GM19395 (cell line): ENCODE results near the gene BOC.

Source experiments
- ATAC-seq: cut with Tn5 transposase; IDR thresholded peaks from one replicate; pipeline ENCODE4 v1.9.1; 2021; ENCODE audit warnings: mild to moderate bottlenecking, moderate library complexity; ENCODE audit not compliant: unreplicated experiment

The BOC gene

DNA sequence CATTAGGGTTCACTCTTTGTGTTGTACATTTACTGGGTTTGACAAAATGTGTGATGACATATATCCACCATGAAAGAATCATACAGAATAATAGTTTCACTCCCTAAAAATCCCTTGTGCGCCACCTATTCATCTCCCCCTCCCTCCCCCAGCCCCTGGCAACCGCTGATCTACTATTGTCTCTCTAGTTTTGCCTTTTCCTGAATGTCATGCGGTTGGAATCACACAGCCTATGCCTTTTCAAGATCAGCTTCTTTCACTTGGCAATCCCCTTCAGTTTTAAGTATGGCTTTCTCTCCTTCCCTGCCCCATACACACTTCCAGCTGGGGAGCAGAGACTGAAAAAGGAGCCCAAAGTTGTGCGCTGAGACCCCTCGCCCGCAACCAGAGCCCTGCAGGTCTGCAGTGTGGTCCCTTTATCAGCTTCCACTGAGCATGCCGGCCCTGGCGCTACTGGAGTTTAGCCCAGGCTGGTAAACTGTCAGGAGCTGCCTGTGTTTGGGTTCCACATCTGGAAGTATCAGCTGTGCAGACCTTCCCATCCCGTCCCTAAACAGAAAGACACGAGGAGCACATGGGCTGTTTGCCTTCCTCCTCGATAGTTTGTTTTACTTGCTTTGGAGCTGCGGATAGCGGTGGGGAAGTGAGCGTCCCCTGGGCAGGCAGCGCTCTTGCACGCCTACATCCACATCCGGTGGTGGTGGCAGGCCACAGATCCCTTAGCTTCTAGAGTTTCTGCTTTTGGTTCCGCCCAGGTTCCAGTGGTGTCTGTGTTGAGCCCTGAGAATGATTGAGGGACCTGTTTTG, 12.3 kb downstream of the BOC start:
- ATAC-seq, result peak; percentile 92

DNA sequence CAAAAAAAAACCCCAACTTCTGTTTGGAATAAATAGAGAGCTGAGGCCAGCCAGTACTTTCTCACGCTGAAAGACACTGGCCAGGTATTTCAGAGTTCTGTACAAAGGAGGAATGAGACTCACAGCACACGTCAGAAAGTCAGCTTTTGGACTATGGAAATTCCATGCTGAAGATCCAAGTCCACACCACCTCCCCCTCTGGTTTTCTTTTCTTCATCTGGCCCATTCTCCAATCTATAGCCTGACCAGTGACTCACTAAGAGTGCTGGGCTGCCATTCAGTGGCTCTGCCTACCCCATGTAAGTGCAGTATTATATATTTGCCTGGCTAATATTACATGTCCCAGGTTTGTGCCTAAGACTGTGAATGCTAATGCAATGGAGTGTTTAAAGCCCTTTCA, 13.9 kb downstream of the BOC start:
- no peak for ATAC-seq

DNA sequence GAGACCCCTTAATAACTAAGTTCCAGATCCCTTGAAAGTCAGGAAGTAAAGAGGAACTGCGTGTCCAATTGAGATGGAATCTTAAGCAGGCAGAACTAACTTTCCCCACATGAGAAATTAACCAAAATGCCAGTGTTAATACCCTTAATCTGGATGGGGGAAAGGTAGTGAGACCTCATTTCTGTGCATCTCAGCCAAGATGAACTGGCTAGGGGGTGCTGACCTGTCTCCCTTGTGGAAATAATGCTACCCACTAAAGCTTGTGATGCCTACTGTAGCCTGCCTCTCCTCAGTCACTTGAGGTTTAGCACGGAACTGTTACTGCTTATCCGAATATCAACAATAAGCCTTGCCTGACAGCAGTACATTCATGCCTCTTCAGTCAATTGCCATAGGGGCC, 15.1 kb downstream of the BOC start:
- ATAC-seq, result no peak

DNA sequence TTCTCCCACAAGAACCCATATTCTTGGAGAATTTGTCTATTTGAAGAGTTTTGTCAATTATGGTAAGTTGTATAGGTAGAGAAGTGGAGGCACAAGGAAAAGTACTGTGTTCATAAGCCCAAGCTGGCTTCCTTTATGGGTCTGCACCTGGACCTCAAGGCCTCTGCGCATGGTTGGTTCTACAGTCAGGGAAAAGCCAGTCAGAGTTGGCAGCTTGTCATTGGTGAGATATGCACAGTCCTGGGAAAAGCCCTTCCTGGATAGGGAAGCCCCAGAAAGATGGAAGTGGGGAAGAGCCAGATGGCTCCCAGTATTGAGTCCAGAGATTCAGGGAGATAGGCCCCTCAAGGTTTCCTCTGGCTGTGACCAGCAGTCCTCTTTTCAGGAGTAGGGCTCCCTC, 15.8 kb downstream of the BOC start:
- no peak for ATAC-seq

DNA sequence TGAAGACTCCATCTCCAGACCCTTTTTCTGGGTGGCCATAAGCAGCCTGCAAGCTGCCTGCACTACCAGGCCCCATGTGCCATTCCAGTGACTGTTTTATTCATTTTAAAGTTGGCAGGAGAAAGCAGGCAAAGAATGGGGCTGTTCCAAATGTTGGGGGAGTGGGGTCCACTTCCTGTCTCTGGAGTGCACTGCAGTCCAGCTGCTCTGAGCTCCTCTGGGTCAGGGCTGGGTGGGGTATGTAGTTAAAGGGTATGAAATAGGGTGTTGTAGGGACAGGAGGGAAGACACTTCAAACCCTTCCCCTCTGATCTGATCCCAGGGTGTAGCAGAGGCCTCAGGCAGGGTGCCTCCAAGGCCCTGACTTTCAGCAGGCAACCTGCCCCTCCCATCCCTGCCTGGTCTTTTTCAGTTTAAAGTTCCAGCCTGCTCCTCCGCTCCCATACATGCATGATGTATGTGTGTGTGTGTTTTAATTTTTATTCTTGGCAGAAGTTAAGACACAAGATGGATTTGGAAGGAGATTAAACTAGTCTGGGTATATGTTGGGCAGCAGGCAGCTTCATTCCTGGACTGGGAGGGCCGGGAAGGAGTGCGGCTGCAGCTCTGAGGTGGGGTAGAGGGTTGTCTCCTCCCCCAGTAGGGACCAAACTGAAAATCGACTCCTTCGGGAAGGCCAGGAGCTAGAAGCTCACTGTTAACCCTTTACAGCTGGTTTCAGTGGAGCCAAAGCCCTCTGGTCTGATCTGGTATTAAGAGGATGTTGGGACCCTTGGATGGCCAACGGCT, 17.3 kb downstream of the BOC start:
- ATAC-seq, result no peak

DNA sequence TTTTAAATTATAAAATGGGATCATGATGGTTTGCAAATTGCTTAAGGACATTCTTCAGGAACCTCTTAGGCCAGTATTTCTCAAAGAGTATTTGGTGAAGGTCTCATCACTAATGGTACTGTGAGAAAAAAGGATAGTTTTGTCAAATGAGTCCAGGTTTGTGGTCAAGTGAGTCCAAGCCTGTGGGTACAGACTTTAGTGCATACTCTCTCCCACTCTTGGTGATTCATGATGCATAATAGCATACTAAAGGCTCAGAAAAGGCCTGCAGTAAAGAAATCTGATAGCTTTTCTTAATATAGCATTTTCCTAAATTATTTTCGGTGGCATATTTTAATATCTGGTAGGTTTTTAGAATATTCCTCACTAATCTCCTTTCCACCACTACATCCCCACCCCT, 20.0 kb downstream of the BOC start:
- no peak for ATAC-seq

DNA sequence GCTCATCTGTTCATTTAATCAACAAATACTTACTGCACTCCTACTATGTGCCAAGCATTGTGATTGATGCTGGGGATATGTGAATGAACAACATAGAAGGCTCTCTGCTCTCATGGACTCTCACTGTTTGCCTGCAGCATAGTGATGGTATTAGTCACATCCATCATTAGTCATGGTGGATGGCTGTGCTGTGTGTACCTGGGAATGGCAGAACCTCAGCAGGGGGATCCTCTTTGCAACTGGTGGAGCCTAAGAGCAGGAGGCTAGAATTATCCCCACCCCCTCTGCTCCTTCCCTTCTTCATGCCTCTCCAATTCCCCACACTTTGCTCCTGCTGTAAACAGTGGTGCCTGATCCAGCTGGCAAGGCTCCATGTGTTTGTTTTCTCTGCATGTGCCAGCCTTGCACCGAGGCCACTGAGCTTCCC, 20.5 kb downstream of the BOC start:
- no peak for ATAC-seq

DNA sequence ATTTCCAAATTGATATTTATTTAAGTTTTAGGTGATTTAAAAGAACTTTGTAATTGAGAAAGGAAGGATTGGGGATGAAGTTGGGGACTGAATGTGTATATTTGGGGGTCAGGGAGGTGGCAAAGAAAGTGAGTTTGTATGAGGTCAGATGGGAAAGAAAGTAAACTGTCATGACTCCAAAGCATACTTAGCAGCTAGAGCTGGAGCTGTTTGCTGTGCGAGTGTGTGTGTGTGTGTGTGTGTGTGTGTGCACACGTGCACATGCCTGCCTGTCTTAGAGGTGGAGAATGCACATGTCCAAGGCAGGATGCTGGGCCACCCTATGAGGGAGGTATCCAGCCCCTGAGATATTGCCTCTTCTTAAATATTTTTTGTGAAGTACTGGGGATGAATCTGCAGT, 21.0 kb downstream of the BOC start:
- ATAC-seq, result no peak

DNA sequence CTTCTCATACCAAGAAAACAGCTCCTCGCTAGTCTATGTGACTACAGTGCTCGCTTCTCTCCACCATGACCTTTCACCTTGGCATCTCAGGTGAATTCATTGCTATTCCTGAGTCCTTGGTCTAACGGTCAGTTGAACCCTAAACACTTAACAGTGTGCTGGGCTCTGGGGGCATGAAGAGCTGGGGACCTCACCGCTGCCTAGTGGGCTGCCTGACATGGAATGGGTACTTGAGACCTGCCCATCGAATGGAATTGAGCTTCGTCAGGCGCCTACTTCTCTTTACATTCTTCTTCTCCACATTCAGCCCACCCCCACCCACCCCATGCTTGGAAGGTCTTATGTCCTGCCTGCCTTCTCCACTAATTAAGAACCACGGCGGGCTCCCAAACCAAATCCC, 22.1 kb downstream of the BOC start:
- no peak for ATAC-seq

DNA sequence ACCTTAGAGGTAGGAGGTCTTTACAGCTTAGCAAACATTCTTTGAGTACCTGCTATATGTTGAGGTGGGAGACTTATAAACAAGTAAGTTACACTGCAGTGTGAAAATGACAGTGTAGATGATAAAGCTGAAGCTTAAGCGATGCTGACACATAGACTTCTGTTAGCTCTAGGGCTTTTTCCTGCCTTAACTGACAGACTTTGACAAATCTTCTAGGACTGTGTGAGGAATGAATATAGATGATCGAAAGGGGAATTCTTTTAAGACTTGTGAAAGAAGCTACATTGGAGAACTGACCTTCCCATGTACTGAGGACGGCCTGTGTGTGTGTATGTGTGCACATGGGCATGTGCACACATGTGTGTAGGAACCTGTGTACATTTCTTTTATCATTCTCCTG, 22.7 kb downstream of the BOC start:
- no peak for ATAC-seq

DNA sequence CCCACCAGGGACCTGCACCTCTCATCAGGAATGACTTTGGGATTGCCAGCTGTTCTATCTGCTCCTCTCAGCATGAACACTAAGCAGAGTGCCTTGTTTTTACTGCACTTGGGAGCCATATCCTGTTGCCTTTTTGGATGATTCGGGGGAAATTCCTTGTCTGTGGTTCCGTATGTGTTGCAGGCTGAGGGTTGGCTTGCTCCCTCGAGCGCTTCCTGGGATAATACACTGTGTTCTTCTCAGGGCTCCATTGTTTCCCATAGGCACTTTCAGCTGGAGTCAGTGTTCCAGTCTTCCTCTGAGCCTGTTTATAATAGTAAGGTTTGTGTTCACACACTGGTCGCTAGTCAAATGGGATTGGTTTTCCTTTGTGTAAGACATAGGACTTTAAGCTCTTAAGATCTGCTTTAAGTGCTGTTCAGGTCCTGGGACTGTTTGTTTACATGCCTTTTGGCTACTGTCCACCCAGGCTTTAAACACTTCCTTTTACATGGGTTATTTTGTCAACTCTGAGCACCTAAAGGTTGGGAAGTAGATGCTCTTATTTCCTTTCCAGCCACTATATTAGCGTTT, 23.4 kb downstream of the BOC start:
- ATAC-seq, result no peak

DNA sequence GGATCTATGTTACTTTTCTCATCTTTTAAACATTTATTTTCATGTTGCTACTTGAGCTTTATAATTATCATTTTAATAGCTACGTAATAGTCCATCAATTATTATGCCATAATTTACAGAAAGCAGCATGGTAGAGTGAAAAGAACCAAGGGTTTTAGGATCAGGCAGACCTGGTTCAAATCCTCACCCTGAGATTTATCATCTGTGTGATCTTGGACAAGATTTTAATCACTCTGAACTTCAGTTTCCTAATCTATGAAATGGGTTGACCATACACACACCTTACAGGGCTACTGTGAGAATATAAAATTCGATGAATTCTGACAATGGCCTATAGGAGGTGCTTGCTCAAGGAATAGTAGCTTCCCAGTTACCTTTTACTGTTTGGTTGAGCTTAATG, 27.1 kb downstream of the BOC start:
- ATAC-seq, result no peak

DNA sequence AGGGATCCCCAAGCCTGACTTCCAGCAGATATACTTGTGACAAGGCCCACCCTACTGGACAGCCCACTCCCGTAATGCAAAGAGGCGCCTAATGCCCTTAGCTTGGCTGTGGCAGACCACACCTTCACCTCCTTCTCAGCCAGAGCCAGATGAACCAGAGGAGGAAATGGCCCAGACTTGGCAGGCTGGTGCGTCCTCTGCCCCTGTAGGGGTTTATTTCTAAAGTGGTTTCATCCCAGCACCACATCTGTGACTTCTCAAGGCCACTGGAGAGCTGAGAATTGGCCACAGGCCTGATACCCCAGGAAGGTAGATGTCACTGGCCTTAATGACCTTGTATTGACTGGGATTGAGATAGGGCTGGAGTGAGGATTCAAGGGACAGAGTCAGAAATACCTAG, 29.5 kb downstream of the BOC start:
- no peak for ATAC-seq

DNA sequence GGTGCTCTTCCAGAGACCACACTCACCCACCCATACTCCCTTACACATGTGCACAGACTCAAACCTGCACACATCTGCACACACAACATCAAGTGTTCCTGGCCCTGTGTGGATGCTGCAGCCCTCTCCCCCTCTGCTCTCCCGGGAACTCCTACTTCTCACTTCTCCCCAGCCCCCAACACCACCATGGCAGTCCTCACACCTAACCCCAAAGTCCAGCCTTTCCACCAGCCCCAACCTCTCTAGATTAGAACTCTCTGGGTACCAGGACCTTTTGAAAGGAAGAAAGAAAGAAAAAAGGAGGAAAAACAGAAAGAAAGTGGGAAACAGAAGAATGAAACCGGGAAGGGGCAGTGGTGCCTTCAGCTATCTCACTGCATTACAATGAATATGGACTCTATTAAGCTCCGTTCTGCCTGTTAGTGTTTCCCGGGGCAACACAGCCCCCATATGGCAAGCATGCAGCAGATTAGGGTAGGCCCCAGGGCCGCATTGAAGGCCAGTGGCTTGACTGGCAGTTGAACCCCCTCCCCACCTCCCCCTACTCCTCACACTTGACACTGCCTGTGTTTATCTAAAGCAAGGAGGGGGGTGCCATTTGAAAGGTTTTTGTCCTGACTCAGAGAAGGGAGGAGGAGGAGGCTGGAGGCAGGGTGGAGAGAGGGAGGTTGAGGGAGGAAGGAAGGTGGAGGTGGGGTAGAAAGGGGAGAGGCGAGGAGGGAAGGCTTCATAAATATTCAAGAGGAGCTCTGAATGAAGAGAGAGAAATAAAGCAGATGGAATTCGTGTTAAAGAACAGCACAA, 30.1 kb downstream of the BOC start:
- ATAC-seq, result no peak

DNA sequence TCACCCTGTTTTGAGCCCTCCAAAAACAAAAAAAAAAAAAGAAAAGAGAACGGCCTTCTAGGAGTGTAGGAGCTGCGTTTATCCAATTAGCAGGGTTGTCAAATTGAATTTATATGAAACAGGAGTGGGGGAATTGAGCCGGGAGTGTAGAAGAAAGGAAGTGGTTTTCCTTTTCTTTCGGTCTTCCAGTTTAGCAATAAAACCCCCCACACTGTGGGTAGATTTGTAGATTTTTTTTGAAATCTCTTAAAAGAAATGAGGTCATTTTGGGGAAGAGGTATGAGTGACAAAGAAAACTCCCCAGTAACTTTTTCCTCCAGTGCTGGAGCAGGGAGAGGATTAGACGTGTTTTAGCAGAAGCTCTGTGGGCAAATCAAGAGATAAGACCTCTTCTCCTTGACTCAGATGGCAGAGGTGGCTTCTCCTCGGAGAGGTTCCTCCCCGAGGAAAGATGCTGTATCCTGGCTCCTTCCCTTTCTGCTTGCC, 30.8 kb downstream of the BOC start:
- ATAC-seq, result no peak

DNA sequence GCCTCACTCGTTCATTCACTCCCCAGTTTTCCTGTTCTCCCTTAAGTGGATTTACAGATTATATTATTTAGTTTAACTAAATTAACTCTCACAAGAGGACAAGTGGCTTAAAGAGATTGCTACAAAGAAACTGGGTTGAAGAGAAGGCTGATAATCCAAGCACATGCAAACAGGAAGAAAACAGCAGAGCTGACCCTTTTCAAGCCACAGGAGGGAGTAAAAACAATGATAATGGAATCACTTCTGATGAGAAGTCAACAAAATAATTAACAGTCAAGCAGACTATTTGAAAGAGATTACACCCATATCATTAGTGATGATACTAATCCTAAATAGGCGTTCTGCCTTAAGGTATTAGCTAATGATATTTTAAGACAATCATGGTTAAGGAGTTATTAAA, 31.7 kb downstream of the BOC start:
- ATAC-seq, result no peak

DNA sequence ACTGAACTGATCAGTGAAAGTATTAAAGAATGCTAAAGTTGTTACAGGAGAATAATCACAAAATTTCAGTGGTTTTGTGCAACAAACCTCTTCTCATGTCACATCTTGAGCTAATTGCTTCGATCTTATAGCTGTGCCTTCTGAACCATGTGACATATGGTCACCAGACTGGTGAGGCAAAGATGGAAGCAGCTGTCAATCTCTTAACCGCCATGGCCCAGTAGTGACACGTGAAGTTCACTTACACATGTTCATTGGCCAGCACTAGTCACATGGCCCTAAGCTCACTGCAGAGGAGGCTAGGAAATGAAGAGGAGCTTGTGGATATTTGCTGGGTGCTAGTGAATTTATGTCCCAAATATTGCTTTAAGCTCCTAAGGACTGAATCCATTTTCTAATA, 32.5 kb downstream of the BOC start:
- ATAC-seq, result no peak

DNA sequence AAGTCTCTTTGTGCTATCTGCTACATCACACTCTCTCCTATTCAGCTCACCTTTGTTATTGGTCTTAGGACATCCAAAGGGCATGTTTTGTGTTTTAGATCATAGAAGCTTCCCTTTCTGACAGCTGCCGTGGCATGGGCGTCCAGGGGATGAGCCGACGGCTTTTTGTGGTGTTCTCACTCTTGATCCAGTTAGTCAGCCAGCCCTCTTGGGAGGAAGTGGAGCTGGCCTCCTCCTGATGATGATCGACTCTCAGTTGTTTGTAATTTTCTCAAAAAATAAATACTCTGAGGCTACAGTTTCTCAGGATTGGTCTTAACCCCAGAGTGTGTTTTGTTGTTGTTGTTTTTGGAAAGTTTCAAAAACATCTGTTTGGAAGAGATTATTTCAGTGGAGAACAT, 34.4 kb downstream of the BOC start:
- no peak for ATAC-seq

DNA sequence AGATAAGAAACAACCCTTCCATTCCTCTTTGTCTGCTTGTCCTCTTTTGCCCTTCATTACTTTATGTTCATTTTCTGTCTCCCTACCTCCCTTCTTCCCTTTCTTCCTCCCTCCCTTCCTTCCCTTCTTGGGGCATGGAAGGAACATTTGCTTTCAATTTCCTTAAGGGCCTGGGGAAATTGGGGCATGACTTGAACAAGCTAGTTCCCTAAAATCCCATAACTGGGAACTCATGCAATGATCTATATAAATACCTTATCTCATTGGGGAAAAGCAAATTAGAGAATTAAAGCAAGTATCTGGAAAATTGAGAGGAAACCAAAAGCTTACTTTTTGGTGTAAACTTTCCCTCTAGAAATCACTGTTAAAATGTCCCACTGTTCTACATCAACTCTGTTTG, 35.7 kb downstream of the BOC start:
- ATAC-seq, result no peak

DNA sequence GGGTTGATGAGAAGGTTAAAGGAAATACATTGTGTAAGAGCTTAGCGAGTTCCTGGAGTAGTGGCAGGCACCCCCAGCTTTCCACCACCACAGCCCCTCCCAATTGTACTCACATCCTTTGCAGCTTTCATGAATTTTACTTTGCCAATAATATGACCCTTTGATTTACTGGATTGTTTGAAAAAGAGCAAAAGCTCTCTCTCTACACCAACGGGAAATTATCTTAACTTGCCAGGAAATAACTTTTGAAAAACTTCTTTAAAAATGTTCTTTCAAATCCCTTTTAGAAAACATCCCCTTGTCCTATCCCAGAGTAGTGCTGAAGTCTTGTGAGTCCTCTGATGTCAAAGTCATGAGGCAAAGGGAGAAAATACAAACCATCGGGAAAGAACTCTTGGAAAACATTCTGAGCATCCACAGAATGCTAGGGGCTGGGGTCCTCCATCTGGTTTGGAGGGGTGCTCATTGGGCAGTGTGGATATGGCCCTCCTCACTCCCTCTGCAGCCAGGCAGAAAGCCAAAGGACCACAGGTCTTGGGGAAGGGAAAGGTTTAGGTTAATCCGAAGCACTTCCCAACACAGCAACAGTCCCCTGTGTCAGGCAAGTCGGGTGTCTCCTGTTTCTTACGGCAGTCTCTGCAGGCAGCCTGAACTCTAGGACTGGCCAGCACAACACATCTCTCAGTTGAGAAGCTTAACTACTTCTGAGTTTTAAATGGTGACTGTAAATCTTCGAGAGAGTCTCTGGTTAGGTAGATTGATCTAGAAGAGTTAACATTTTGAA, 36.5 kb downstream of the BOC start:
- ATAC-seq, result no peak
